ENCODE measurements around the gene DHX8. TPM values are rescaled to one million over a fixed set of nuclear protein-coding genes. Genes with fewer than 3 reads are reported as not detected.
"Not testable (repeated sequence)": the region's sequence is repeated elsewhere in the genome, so short reads cannot be mapped to it uniquely, and the experiment has no call there.

DHX8 gene
- total RNA-seq, 2 experiments from 2014 or later: 56.0 to 78.8 TPM

- Mint-ChIP-seq H3K4me3 (no peak overlapping the region), H3K36me3 (ENCODE audit: low read depth) (no peaks in the 10 kb centered on the region), H3K9me3 (no peaks in the 10 kb centered on the region), H3K4me1 (no peaks in the 10 kb centered on the region), H3K27ac (no peak overlapping the region), H3K27me3 (peaks cover 10% of the 10 kb centered on the region)
- DNase-seq: no peak
- ChIA-PET CTCF (interaction anchor here (7.2 kb wide), 1 partner anchor 19 kb away, joined by 53 read pairs; the partner anchor contains the start of gene DHX8), POLR2A (no interaction called here)
Measured at GRCh38 chr17:43465049-43465448, 18.7 kb upstream of the DHX8 start.

- no peaks in the 10 kb centered on the region for H3K9me3 Mint-ChIP-seq
- ChIA-PET POLR2A (interaction anchor here (0.6 kb wide), 1 partner anchor 31 kb away, joined by 3 read pairs; no protein-coding TSS in a partner anchor), CTCF (interaction anchor here (1.3 to 7.2 kb wide), 2 partner anchors 16 to 22 kb away, joined by 3 to 53 read pairs; partner anchors contain the start of gene DHX8)
- no peak overlapping the region for H3K4me3 Mint-ChIP-seq
- DNase-seq: no peak
- H3K36me3 Mint-ChIP-seq (ENCODE audit: low read depth): no peaks in the 10 kb centered on the region
- H3K4me1 Mint-ChIP-seq: no peaks in the 10 kb centered on the region
- peaks cover 10% of the 10 kb centered on the region for H3K27me3 Mint-ChIP-seq
- no peak overlapping the region for H3K27ac Mint-ChIP-seq
Measured at GRCh38 chr17:43467981-43468581, 15.7 kb upstream of the DHX8 start.

GRCh38 chr17:43468691-43469139 is 15.1 kb upstream of the DHX8 start:
- CTCF ChIA-PET: interaction anchor here (1.3 to 7.2 kb wide), 2 partner anchors 15 to 22 kb away, joined by 3 to 53 read pairs; partner anchors contain the start of gene DHX8
- Mint-ChIP-seq H3K4me1 (no peaks in the 10 kb centered on the region), H3K27me3 (peaks cover 10% of the 10 kb centered on the region), H3K9me3 (no peaks in the 10 kb centered on the region), H3K4me3 (no peak overlapping the region), H3K36me3 (ENCODE audit: low read depth) (no peaks in the 10 kb centered on the region), H3K27ac (no peak overlapping the region)
- DNase-seq: no peak
- POLR2A ChIA-PET: interaction anchor here (0.6 kb wide), 1 partner anchor 31 kb away, joined by 3 read pairs; no protein-coding TSS in a partner anchor

DNA sequence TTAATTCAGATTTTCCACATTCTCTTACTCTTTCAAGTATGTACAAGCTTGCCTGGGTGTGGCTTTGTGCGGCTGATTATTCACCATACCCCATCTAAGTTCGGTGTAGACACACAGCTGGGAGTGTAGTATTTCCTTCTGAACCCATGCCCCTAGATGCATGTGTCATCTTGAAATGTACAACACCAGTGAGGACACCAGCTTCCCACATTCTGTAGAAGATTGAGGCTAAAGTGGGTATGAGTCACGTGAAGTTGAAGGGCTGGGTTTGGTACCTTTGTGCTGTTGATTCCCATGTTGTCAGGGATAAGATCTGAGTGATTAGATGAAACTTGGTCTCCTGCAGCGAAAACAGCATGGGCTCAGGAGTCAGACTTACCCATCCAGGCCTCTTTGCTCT is 14.6 kb upstream of the DHX8 start:
- Mint-ChIP-seq H3K4me3 (no peak overlapping the region), H3K9me3 (no peaks in the 10 kb centered on the region), H3K36me3 (ENCODE audit: low read depth) (no peaks in the 10 kb centered on the region), H3K27ac (no peak overlapping the region), H3K27me3 (peaks cover 10% of the 10 kb centered on the region), H3K4me1 (no peaks in the 10 kb centered on the region)
- POLR2A ChIA-PET: no interaction called here
- no peak for DNase-seq
- CTCF ChIA-PET: interaction anchor here (1.3 to 7.2 kb wide), 2 partner anchors 15 to 21 kb away, joined by 3 to 53 read pairs; partner anchors contain the start of gene DHX8

DNA sequence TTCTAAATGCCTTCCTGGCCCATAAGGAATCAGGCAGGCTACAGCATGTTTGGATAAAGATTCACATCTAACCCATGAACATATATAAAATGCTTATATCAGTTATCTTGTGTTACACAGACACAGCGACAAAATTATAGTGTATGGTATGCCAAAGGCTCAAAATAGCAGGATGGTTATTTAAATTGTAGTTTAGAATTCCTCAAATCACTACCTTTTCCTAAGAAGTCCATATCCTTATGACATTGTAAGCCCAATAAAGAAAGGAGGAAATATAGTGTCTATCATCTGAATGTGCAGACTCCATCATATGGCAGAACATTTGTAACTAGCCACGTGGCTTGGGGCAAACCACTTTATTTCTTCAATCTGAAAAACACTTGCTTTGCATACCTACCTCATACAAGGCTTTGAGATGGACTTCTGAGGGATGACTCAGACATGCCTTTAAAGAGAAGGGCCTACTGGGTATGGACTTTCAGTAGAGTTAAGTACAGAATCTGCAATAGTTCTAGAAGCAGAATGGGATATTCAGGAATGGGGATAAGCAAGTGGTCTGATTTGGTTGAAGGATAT is 12.1 kb upstream of the DHX8 start:
- no peak for DNase-seq
- no peaks in the 10 kb centered on the region for H3K9me3 Mint-ChIP-seq
- no peak overlapping the region for H3K4me3 Mint-ChIP-seq
- no peak overlapping the region for H3K27ac Mint-ChIP-seq
- H3K36me3 Mint-ChIP-seq (ENCODE audit: low read depth): no peaks in the 10 kb centered on the region
- ChIA-PET CTCF (interaction anchor here (7.2 kb wide), 1 partner anchor 12 kb away, joined by 53 read pairs; the partner anchor contains the start of gene DHX8), POLR2A (no interaction called here)
- peaks cover 3% of the 10 kb centered on the region for H3K27me3 Mint-ChIP-seq
- H3K4me1 Mint-ChIP-seq: no peaks in the 10 kb centered on the region

GRCh38 chr17:43475494-43476089 is 8.2 kb upstream of the DHX8 start:
- no peaks in the 10 kb centered on the region for H3K27me3 Mint-ChIP-seq
- no peaks in the 10 kb centered on the region for H3K9me3 Mint-ChIP-seq
- ChIA-PET CTCF (interaction anchor here (1.0 kb wide), 1 partner anchor 80 kb away, joined by 3 read pairs; no protein-coding TSS in a partner anchor), POLR2A (no interaction called here)
- H3K36me3 Mint-ChIP-seq (ENCODE audit: low read depth): no peaks in the 10 kb centered on the region
- H3K4me1 Mint-ChIP-seq: no peaks in the 10 kb centered on the region
- no peak for DNase-seq
- H3K27ac Mint-ChIP-seq: no peak overlapping the region
- H3K4me3 Mint-ChIP-seq: no peak overlapping the region

- H3K36me3 Mint-ChIP-seq (ENCODE audit: low read depth); H3K4me1 Mint-ChIP-seq; POLR2A ChIA-PET: not testable (repeated sequence)
Measured at GRCh38 chr17:43476306-43476705, 7.5 kb upstream of the DHX8 start.

DNA sequence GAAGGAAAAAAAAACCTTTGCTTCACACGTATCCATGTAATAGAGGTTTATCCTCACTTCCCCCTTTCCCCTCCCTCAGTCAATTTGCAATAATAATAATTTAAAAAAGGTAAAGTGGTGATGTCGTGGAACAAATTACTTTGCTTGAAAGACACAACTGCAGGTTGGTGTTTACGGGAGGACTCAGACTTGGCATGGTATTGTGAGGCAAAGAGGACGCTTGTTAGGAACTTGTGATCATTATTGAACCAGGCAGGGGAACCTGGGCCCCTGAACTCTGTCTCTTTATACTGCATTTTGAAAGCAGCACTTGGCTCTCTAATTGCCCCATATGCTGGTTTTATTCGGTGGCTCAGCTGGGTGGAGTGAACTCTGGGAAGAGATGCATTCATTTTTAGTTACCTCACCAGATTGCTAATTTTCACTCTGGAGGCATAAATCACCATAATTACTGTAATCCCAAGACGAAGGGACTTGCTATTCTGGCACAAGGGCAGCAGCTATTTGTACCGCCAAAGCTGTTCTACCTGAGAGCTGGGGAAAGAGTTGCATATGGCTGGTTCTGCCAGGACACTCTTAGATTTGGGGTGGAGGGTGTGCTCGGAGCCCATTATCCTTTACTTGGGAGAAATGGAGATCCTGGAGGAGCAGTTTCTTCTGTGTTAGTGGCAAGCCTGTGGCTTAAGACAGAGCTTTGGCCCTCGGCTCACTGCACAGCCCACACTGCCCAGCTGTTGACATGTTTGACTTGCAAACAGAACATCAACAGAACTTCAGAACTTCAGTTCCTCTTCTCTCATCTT is 5.7 kb upstream of the DHX8 start:
- H3K27me3 Mint-ChIP-seq: no peaks in the 10 kb centered on the region
- no peaks in the 10 kb centered on the region for H3K36me3 Mint-ChIP-seq (ENCODE audit: low read depth)
- no peak overlapping the region for H3K4me3 Mint-ChIP-seq
- ChIA-PET POLR2A (interaction anchor here (0.6 kb wide), 1 partner anchor 117 kb away, joined by 3 read pairs; no protein-coding TSS in a partner anchor), CTCF (interaction anchor here (0.9 kb wide), 1 partner anchor 18 kb away, joined by 3 read pairs; no protein-coding TSS in a partner anchor)
- no peak for DNase-seq
- no peaks in the 10 kb centered on the region for H3K9me3 Mint-ChIP-seq
- H3K27ac Mint-ChIP-seq: no peak overlapping the region
- H3K4me1 Mint-ChIP-seq: peaks cover 1% of the 10 kb centered on the region

More at GRCh38 chr17:43476306-43476705, 7.5 kb upstream of the DHX8 start:
- DNase-seq, H3K4me3 Mint-ChIP-seq, H3K27me3 Mint-ChIP-seq, H3K9me3 Mint-ChIP-seq, H3K27ac Mint-ChIP-seq: not testable (repeated sequence)
- CTCF ChIA-PET: interaction anchor here (1.0 kb wide), 1 partner anchor 81 kb away, joined by 3 read pairs; no protein-coding TSS in a partner anchor

DNA sequence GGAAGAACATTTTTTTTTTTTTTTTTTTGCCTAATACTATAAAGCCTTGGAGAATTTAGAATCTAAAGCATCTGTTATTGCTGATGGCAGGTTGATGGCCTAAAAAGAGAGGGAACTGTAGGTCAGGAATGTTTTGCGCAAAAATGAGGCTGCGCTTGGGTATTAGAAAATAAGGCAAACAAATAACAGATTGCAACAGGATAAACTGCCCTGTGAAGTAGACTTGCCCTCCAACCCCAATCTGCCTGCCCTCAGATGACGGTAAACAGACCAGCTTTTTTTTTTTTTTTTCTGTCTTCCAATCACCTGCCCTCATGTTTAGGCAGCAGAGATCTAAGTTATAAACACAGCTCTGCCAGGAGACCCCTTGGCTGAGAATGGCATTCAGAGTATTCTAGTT is 3.8 kb upstream of the DHX8 start:
- no peak for DNase-seq
- Mint-ChIP-seq H3K27ac (no peak overlapping the region), H3K27me3 (no peaks in the 10 kb centered on the region), H3K4me3 (no peak overlapping the region), H3K4me1 (peaks cover 12% of the 10 kb centered on the region), H3K9me3 (no peaks in the 10 kb centered on the region), H3K36me3 (ENCODE audit: low read depth) (peaks cover 3% of the 10 kb centered on the region)
- ChIA-PET POLR2A (no interaction called here), CTCF (no interaction called here)

- POLR2A ChIA-PET: interaction anchor here (1.5 to 1.7 kb wide), 2 partner anchors 114 to 122 kb away, joined by 7 to 23 read pairs; no protein-coding TSS in a partner anchor
- Mint-ChIP-seq H3K4me1 (peaks cover 24% of the 10 kb centered on the region), H3K36me3 (ENCODE audit: low read depth) (peaks cover 3% of the 10 kb centered on the region), H3K9me3 (no peaks in the 10 kb centered on the region), H3K27me3 (no peaks in the 10 kb centered on the region), H3K27ac (peak overlapping the region; percentile 41), H3K4me3 (no peak overlapping the region)
- DNase-seq: no peak
- CTCF ChIA-PET: interaction anchor here (0.6 to 4.4 kb wide), 19 partner anchors 9 to 396 kb away, joined by 3 to 240 read pairs (median 11); partner anchors contain the start of gene ARL4D
Measured at GRCh38 chr17:43482103-43483012, 1.4 kb upstream of the DHX8 start.

DNA sequence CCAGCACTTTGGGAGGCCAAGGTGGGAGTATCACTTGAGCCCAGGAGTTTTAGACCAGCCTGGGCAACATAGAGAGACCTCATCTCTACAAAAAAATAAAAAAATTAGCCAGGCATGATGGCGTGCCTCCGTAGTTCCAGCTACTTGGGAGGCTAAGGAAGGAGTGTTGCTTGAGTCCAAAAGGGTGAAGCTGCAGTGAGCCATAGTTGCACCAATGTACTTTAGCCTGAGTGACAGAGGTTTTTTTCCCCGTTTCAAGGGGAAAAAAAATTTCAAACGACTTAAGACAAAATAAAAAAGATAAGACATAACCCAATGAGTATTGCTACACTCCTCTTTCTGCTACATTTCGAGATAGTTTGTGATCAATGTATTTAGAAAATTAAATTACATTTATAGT is 6.8 kb downstream of the DHX8 start:
- Mint-ChIP-seq H3K4me3 (no peak overlapping the region), H3K36me3 (ENCODE audit: low read depth) (peaks cover 39% of the 10 kb centered on the region), H3K27me3 (no peaks in the 10 kb centered on the region), H3K27ac (no peak overlapping the region), H3K4me1 (peaks cover 8% of the 10 kb centered on the region), H3K9me3 (no peaks in the 10 kb centered on the region)
- ChIA-PET POLR2A (no interaction called here), CTCF (interaction anchor here (0.8 to 1.3 kb wide), 2 partner anchors 22 to 93 kb away, joined by 3 read pairs; no protein-coding TSS in a partner anchor)
- DNase-seq: no peak

Data from activated CD4-positive, alpha-beta T cell treated with anti-CD3 and anti-CD28 coated beads, Interleukin-2, amount 10 ng/mL, durations not matched to agents 7 days and 5 days (primary cell).